ENCODE data around the gene MSANTD1.

The MSANTD1 gene

DNA sequence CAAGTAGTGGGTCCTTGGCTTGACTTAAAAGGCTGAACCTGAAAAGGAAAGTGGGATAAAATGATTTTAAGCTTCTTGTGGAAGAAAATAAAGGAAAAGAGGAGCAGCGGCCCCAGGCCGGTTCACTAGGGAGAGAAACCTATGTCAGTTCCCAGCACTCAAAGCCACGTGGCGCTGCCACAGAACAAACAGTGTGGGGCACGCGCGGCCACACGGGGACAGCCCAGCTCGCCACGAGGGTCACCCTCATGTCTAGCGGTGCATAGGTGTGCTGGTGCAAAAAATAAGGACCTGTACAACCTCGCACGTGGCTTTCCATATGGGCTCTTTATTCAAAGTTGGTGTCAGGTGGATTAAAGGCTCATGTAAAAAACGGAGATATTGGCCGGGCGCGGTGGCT lies 17.1 kb downstream of the MSANTD1 start:
- no peak overlapping the region for H3K4me3 ChIP-seq (replicated peaks in 1 of 2; ENCODE audit: low read depth in 2 of 2, low read length in 2 of 2)
- TF ChIP-seq, protein P1, sequence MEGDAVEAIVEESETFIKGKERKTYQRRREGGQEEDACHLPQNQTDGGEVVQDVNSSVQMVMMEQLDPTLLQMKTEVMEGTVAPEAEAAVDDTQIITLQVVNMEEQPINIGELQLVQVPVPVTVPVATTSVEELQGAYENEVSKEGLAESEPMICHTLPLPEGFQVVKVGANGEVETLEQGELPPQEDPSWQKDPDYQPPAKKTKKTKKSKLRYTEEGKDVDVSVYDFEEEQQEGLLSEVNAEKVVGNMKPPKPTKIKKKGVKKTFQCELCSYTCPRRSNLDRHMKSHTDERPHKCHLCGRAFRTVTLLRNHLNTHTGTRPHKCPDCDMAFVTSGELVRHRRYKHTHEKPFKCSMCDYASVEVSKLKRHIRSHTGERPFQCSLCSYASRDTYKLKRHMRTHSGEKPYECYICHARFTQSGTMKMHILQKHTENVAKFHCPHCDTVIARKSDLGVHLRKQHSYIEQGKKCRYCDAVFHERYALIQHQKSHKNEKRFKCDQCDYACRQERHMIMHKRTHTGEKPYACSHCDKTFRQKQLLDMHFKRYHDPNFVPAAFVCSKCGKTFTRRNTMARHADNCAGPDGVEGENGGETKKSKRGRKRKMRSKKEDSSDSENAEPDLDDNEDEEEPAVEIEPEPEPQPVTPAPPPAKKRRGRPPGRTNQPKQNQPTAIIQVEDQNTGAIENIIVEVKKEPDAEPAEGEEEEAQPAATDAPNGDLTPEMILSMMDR (IDR thresholded peaks at IDR 0.05; ENCODE audit: low read depth, low read length) = no peak
- no peak for DNase-seq (ENCODE audit: low read depth in 2 of 2)

- TF ChIP-seq, protein P1 (IDR thresholded peaks at IDR 0.05; ENCODE audit: low read depth, low read length) = no peak
- H3K4me3 ChIP-seq (replicated peaks in 1 of 2; ENCODE audit: low read depth in 2 of 2, low read length in 2 of 2) = no peak overlapping the region
- DNase-seq (ENCODE audit: low read depth in 2 of 2) = no peak
Measured at GRCh38 chr4:3267576-3268394, 18.8 kb downstream of the MSANTD1 start.

DNA sequence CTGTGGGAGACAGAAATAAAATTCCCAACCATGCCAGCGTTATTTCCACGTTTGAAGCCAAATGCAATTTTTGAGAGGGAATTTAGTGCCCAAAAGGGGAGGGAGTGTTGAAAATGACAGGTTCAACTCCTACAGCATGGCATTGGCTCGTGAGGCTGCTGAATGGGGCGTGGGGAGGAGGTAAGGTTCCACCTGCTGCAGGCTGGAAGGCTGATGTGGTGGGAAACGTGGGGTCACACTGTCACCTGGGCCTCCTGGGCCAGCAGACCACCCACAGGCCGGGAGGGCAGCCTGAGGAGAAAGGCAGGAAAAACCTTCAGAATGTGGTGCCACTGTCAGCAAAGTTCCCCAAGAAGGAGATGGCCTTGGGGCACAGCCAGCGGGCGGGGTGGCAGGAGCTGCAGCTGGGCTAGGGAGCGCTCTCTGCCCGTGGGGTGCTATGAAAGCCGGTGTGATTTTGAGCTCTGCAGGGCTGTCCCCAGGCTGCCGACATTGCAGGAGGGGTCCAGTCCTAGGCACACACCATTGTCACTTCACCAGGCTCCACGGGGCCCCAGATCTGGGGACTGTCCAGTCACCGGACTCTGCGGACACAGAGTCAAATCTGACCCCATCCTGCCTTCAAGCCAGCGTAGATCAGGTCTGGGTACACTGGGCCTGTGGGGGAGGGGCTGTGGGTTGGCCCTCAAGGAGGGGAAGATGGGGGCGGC lies 19.6 kb downstream of the MSANTD1 start:
- DNase-seq (ENCODE audit: low read depth in 2 of 2) = no peak
- TF ChIP-seq, protein P1 (IDR thresholded peaks at IDR 0.05; ENCODE audit: low read depth, low read length) = no peak

GRCh38 chr4:3269105-3269927 lies 20.4 kb downstream of the MSANTD1 start:
- no peak overlapping the region for H3K4me3 ChIP-seq (replicated peaks in 1 of 2; ENCODE audit: low read depth in 2 of 2, low read length in 2 of 2)
- no peak for DNase-seq (ENCODE audit: low read depth in 2 of 2)
- TF ChIP-seq, protein P1 (IDR thresholded peaks at IDR 0.05; ENCODE audit: low read depth, low read length) = no peak

More for the DNA sequence above, 19.6 kb downstream of the MSANTD1 start:
- H3K4me3 ChIP-seq (replicated peaks in 1 of 2; ENCODE audit: low read depth in 2 of 2, low read length in 2 of 2) = no peak overlapping the region

DNA sequence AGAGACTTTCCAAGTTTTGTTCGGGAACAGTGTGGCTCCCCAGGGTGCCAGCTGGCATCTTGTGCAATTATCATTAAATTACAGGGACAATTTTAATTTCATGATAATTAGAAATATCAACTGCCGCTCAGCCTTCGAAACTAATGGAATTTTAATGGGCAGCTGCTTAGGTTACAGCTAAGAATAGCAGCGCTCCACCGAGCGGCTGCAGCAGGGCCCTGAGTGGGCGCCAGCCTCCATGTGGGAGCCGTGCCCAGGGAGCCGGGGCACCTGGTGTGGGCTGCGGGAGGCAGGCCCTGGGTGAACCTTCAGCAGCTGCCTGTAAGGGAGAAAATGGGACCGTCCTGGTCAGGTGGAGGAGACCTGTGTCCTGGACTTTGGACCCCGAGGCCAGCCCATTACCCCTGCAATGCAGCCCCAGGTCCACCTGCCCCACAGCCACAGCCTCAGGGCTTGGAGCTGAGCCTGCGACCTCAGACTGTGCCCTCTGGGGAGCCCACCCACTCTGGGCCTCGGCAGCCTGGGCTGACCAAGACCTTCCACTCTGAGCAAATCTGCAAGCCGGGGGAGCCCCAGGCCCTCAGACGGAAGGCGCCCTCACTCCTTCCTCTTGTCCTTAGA lies 21.1 kb downstream of the MSANTD1 start:
- TF ChIP-seq, protein P1 (IDR thresholded peaks at IDR 0.05; ENCODE audit: low read depth, low read length) = no peak
- no peak overlapping the region for H3K4me3 ChIP-seq (replicated peaks in 1 of 2; ENCODE audit: low read depth in 2 of 2, low read length in 2 of 2)
- no peak for DNase-seq (ENCODE audit: low read depth in 2 of 2)

DNA sequence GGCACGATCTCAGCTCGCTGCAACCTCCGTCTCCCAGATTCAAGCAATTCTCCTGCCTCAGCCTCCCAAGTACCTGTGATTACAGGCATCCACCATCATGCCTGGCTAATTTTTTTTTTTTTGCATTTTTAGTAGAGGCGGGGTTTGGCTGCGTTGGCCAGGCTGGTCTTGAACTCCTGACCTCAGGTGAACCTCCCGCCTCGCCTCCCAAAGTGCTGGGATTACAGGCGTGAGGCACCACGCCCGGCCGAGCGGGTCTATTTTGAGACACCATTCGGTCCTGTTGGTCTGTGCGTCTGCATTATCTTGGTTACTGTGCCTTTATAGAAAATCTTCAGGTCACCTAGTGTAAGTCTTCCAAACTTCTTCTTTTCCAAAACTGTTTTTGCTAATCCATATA lies 22.2 kb downstream of the MSANTD1 start:
- TF ChIP-seq, protein P1 (IDR thresholded peaks at IDR 0.05; ENCODE audit: low read depth, low read length) = no peak
- no peak overlapping the region for H3K4me3 ChIP-seq (replicated peaks in 1 of 2; ENCODE audit: low read depth in 2 of 2, low read length in 2 of 2)
- no peak for DNase-seq (ENCODE audit: low read depth in 2 of 2)
